NB4 (cell line): ENCODE measurements around the gene CNTNAP2.

Experiments used
- MAX ChIP-seq: IDR thresholded peaks from 2 replicates; pipeline ENCODE4 v1.6.1; 2011; ENCODE audit warnings: low read depth, low read length
- MYC ChIP-seq: IDR thresholded peaks from 2 replicates; pipeline ENCODE4 v1.6.1; 2011; ENCODE audit warnings: low read depth, low read length
- POLR2A ChIP-seq: IDR thresholded peaks from 2 replicates; pipeline ENCODE4 v1.6.1; 2011; ENCODE audit warnings: mild to moderate bottlenecking; ENCODE audit not compliant: insufficient read length; ENCODE audit errors: extremely low read depth
- TF ChIP-seq, protein P1 (sequence below): IDR thresholded peaks from one replicate; pipeline ENCODE4 v1.5.1; 2012; ENCODE audit warnings: low read depth, low read length

DNA sequence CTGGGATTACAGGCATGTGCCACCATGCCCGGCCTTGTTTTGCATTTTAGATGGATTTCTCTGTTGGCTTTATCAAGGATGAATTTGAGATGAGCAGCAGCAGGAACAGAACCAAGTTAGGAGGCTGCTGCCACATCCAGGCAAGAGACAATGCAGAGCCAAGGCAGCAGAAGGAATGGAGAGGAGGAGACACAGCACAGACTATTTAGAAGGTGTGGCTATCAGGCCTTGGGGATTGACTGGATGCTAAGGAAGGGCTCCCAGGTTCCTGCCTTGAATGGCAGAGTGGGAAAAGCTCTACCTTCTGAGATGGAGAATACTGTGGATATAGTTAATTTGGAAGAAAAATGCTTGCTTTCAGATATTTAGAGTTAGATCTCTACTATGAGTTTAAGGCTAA lies 1989.3 kb downstream of the CNTNAP2 start:
- TF ChIP-seq POLR2A (no peak), MAX (no peak), MYC (no peak)
- TF ChIP-seq, protein P1, sequence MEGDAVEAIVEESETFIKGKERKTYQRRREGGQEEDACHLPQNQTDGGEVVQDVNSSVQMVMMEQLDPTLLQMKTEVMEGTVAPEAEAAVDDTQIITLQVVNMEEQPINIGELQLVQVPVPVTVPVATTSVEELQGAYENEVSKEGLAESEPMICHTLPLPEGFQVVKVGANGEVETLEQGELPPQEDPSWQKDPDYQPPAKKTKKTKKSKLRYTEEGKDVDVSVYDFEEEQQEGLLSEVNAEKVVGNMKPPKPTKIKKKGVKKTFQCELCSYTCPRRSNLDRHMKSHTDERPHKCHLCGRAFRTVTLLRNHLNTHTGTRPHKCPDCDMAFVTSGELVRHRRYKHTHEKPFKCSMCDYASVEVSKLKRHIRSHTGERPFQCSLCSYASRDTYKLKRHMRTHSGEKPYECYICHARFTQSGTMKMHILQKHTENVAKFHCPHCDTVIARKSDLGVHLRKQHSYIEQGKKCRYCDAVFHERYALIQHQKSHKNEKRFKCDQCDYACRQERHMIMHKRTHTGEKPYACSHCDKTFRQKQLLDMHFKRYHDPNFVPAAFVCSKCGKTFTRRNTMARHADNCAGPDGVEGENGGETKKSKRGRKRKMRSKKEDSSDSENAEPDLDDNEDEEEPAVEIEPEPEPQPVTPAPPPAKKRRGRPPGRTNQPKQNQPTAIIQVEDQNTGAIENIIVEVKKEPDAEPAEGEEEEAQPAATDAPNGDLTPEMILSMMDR, result no peak
